Gastroesophageal sphincter (tissue), 4 donors: ENCODE results near the gene ZBTB21. TPM values are rescaled to one million over a fixed set of nuclear protein-coding genes. Genes with fewer than 3 reads are reported as not detected.
A peak's percentile ranks its signal among the peaks of the same experiment; 100 is the strongest.

Experiments
- ATAC-seq: fragments of 150-250 bp; one replicate; pipeline ENCODE4 v1.9.1; 2016; ENCODE audit warnings: mild to moderate bottlenecking, moderate library complexity
- H3K27ac ChIP-seq, 4 donors: fragments of 200-600 bp; sonication (generic) in 3 of 4; 1 replicate in 3 of 4; 2 replicates in 1 of 4; pipeline ENCODE4 v1.5.1; 2016 to 2019
- H3K27me3 ChIP-seq: fragments of 200-600 bp; sonication (generic); one replicate; pipeline ENCODE4 v1.5.1; 2019
- H3K36me3 ChIP-seq, 2 donors: fragments of 200-600 bp; sonication (generic); one replicate each; pipeline ENCODE4 v1.5.1; 2019; ENCODE audit warnings: control low read depth in 1 of 2
- H3K4me1 ChIP-seq, 3 donors: fragments of 200-600 bp; sonication (generic); 1 replicate in 2 of 3; 2 replicates in 1 of 3; pipeline ENCODE4 v1.5.1; 2016 to 2019; ENCODE audit warnings: control low read depth in 2 of 3
- H3K4me3 ChIP-seq, 2 donors: fragments of 200-600 bp; sonication (generic); one replicate each; pipeline ENCODE4 v1.5.1; 2019; ENCODE audit warnings: mild to moderate bottlenecking in 1 of 2, moderate library complexity in 1 of 2
- H3K9me3 ChIP-seq, 3 donors: fragments of 200-600 bp; sonication (generic); one replicate each; pipeline ENCODE4 v1.5.1; 2017 to 2019; ENCODE audit warnings: control low read depth in 2 of 3
- EP300 ChIP-seq: sonication (generic); formaldehyde crosslinking; IDR thresholded peaks from one replicate; pipeline ENCODE4 v1.6.1; 2017; ENCODE audit warnings: antibody characterized with exemption, mild to moderate bottlenecking
- POLR2A ChIP-seq, 2 donors: fragments of 450-650 bp; IDR thresholded peaks; one replicate each; pipeline ENCODE4 v1.6.1; 2017; ENCODE audit warnings: antibody characterized with exemption in 2 of 2, mild to moderate bottlenecking in 2 of 2, moderate library complexity in 1 of 2
- POLR2AphosphoS5 ChIP-seq: sonication (generic); formaldehyde crosslinking; IDR thresholded peaks from one replicate; pipeline ENCODE4 v1.6.1; 2017; ENCODE audit warnings: antibody characterized with exemption
- WGBS, 2 donors: methylation state at CpG; one replicate each; pipeline ENCODE4 v1.1.5; 2018; ENCODE audit warnings: low coverage in 1 of 2; 5-methylcytosine and 5-hydroxymethylcytosine counted together
- total RNA-seq, 4 donors: library from RNA; depleted of rRNA; stranded (reverse); fragments of >200 nt; gene quantifications; one replicate each; pipeline ENCODE4 v1.1.0, GENCODE V29; 2016
- TF ChIP-seq, protein P1 (sequence below), 4 experiments: fragments of 200-600 bp in 2 of 4; fragments of 450-650 bp in 2 of 4; sonication (generic) in 1 of 4; IDR thresholded peaks; one replicate each; pipeline ENCODE4 v1.5.1; 2017 to 2019; ENCODE audit warnings: antibody characterized with exemption in 4 of 4, mild to moderate bottlenecking in 2 of 4, moderate library complexity in 2 of 4

ZBTB21 gene
- total RNA-seq, 4 donors from 2014 or later = 6.6 to 14.1 (median 9.4) TPM

DNA sequence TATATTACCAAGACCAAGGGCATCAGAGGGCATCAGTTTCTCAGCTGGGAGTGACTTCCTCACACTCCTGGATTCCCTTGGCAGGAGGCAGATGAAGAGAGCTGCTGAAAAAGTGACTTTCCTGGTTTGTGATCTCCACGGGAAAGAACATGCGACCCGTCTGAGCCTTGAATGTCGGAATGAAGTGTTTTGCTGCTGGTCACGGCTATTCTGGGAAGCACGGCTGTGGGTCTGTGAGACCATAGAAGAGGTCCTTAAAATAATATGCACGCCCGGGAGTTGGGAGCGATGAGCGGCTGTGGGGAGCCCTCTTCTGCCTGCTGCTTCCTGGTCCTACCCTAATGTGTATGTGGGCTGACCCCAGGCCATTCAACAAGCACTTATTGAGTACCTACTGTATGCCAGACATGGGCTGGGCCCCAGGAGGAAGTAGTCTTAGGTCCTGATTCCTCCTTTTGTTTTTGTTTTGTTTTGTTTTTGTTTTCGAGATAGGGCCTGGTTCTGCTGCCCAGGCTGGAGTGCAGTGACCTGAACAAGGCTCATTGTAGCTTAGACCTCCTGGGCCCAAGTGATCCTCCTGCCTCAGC, 47.8 kb upstream of the ZBTB21 start:
- no peak for ATAC-seq
- Histone ChIP-seq H3K27me3 (peaks cover 58% of the 10 kb centered on the region), H3K9me3 (no peaks in the 10 kb centered on the region), H3K4me3 (no peak overlapping the region), H3K36me3 (no peaks in the 10 kb centered on the region), H3K4me1 (no peaks in the 10 kb centered on the region), H3K27ac (no peak overlapping the region)
- TF ChIP-seq EP300 = no peak
- TF ChIP-seq POLR2A (IDR thresholded peaks at IDR 0.05) = no peak
- no peak for TF ChIP-seq POLR2AphosphoS5
- TF ChIP-seq, protein P1, sequence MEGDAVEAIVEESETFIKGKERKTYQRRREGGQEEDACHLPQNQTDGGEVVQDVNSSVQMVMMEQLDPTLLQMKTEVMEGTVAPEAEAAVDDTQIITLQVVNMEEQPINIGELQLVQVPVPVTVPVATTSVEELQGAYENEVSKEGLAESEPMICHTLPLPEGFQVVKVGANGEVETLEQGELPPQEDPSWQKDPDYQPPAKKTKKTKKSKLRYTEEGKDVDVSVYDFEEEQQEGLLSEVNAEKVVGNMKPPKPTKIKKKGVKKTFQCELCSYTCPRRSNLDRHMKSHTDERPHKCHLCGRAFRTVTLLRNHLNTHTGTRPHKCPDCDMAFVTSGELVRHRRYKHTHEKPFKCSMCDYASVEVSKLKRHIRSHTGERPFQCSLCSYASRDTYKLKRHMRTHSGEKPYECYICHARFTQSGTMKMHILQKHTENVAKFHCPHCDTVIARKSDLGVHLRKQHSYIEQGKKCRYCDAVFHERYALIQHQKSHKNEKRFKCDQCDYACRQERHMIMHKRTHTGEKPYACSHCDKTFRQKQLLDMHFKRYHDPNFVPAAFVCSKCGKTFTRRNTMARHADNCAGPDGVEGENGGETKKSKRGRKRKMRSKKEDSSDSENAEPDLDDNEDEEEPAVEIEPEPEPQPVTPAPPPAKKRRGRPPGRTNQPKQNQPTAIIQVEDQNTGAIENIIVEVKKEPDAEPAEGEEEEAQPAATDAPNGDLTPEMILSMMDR (IDR thresholded peaks at IDR 0.05) = no peak
- 79 to 81% methylated on average over 5 to 11 of the region's 11 CpGs for whole genome bisulfite sequencing, 2 donors

DNA sequence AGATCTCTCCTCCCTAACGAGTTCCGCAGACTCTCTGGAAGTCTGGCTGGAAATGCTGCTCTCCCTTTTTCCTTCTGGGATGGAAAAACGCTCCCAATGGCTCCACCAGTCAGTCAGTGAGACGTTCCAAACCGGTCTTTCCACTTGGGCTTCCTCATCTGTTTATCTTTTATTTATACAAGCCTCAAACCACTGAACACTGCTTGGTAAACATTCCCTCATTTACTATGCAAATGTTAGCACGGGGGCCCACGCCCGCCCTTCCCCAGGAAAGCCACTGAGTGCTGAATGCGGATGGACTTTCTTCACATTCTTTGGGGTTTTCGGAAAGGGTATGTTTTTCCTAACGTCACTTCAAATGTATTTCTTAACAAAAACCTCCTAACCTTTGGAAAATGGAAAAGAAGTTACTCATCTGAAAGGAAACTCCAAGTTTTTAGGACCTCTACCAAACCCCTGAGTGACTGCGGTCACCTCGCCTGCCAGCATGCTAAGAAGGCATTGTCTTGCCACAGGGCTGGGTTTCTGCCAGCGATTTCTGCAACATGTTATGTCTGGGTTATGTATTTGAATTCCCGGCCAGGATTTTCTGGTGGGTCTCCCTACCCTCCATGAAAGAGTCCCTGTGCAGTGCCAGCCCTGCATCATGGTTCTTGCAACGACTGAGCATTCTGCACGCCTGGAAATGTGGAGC, 47.0 kb upstream of the ZBTB21 start:
- Histone ChIP-seq H3K4me1 (no peaks in the 10 kb centered on the region), H3K27me3 (peaks cover 50% of the 10 kb centered on the region), H3K27ac (no peak overlapping the region), H3K36me3 (no peaks in the 10 kb centered on the region), H3K4me3 (no peak overlapping the region), H3K9me3 (no peaks in the 10 kb centered on the region)
- no peak for ATAC-seq
- WGBS, 2 donors = 40 to 46% methylated on average over 7 to 17 of the region's 17 CpGs
- TF ChIP-seq EP300 = no peak
- peak; percentile 6 for TF ChIP-seq POLR2AphosphoS5

DNA sequence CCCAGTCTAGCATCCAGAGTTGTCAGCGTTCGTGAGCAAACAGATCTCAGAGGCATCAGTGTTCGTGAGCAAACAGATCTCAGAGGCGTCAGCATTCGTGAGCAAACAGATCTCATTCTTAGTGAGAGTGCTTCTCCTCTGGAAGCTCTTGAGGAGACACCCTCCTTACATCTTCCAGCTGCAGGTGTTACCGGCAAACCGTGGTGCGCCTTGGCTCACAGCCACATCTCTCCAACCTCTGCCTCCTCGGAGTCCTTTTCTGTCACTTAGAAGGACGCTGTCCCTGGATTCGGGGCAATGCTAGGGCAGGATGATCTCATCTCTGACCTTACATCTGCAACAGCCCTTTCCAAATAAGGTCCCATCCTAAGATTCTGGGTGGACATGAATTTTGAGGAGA, 46.3 kb upstream of the ZBTB21 start:
- no peak overlapping the region for H3K27ac ChIP-seq
- no peak for ATAC-seq
- no peaks in the 10 kb centered on the region for H3K4me1 ChIP-seq
- H3K9me3 ChIP-seq = no peaks in the 10 kb centered on the region
- peaks cover 45% of the 10 kb centered on the region for H3K27me3 ChIP-seq
- H3K36me3 ChIP-seq = no peaks in the 10 kb centered on the region
- WGBS, 2 donors = 81 to 83% methylated on average over 4 to 11 of the region's 11 CpGs
- no peak for TF ChIP-seq POLR2AphosphoS5
- TF ChIP-seq, protein P1 (IDR thresholded peaks at IDR 0.05) = no peak
- TF ChIP-seq POLR2A (IDR thresholded peaks at IDR 0.05) = no peak
- no peak for TF ChIP-seq EP300
- H3K4me3 ChIP-seq = no peak overlapping the region

DNA sequence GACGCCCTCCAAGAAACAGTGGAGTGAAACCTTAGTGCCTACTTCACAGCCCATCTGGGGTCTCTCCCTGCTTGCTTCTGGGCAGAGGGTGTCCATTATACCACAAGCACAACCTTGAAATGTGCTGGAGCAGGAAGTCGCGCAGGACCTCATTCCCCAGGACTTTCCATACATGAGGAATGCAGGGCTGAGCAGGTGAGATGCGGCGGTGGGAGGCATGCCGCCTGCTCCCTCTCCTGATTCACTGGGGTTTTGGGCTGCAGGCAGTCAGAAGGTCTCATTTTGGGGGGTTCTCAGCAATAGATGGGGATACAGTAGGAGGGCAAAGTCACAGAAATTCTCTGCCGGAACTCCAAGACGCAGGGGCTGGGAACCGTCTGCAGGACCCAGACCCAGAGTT, 45.3 kb upstream of the ZBTB21 start:
- Histone ChIP-seq H3K9me3 (no peaks in the 10 kb centered on the region), H3K4me3 (no peak overlapping the region), H3K36me3 (no peaks in the 10 kb centered on the region), H3K27me3 (peaks cover 44% of the 10 kb centered on the region), H3K27ac (no peak overlapping the region), H3K4me1 (no peaks in the 10 kb centered on the region)
- TF ChIP-seq, protein P1 (IDR thresholded peaks at IDR 0.05) = no peak
- no peak for TF ChIP-seq EP300
- TF ChIP-seq POLR2A (IDR thresholded peaks at IDR 0.05) = no peak
- TF ChIP-seq POLR2AphosphoS5 = no peak
- ATAC-seq = no peak
- 65 to 75% methylated on average over 3 to 4 of the region's 9 CpGs for WGBS, 2 donors

DNA sequence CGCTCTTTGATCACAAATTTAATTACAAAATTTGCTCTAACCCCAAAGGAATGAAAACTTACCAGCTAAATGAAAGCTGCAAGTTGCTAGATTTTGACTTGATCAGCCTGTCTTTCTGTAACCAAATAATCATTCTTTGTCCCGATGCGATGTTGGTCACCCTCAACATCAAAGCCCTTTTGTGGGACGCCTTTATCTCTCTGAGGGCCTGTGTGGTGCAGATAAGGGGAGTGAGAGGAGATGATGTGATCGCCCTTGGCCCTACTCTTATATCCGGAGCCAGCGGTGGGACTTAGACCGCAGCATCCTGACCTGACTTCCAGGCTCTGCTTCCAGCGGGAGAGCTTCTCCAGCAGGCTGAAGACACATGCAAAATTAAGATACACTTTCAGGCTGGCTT, 41.6 kb upstream of the ZBTB21 start:
- Histone ChIP-seq H3K27ac (no peak overlapping the region), H3K4me1 (peaks cover 0 to 13% (median 0%) of the 10 kb centered on the region in 3 donors), H3K9me3 (no peaks in the 10 kb centered on the region), H3K4me3 (no peak overlapping the region), H3K27me3 (peaks cover 17% of the 10 kb centered on the region), H3K36me3 (no peaks in the 10 kb centered on the region)
- WGBS, 2 donors = 36 to 40% methylated on average over 1 to 7 of the region's 9 CpGs
- no peak for ATAC-seq
- TF ChIP-seq POLR2AphosphoS5 (no peak), EP300 (no peak), POLR2A (IDR thresholded peaks at IDR 0.05) (no peak)
- TF ChIP-seq, protein P1 (IDR thresholded peaks at IDR 0.05) = no peak
